ENCODE results near the gene NTF3.

DNA sequence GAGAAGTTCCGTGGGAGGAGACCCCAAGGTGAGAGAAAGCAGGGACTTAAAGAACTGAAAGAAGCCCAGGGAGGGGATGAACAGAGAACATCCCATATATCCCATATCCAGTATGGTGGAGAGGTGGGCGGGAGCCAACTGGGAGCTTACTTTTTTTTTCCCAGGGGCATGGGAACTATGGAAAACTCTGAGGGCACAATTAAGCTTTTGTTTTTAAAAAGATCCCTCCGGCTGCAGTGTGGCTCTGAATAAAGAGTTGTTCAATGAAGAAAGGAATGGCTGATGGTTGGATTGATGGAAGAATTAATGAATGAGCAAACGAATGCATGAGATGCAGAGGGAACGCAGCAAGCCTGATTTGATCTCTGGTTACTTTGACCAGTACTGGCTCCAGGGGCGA is 12.6 kb downstream of the NTF3 start:
- TF ChIP-seq POLR2A (IDR thresholded peaks at IDR 0.05; ENCODE audit: control extremely low read depth in 1 of 2, low read depth in 2 of 2, low read length in 2 of 2) (no peak), SIN3A (conservative IDR thresholded peaks at IDR 0.05 in 1 of 2, IDR thresholded peaks at IDR 0.05 in 1 of 2; ENCODE audit: low read depth in 1 of 2, low read length in 2 of 2) (no peak)
